BLaER1 (cell line): Measurements from ENCODE around the gene TCHHL1.

Experiments
- H3K27ac ChIP-seq: shearing (Covaris generic); formaldehyde crosslinking; 2 replicates; pipeline ENCODE4 v1.8.1; 2022
- H3K27me3 ChIP-seq: shearing (Covaris generic); formaldehyde crosslinking; 2 replicates; pipeline ENCODE4 v1.8.1; 2022
- H3K36me3 ChIP-seq: shearing (Covaris generic); formaldehyde crosslinking; 2 replicates; pipeline ENCODE4 v1.8.1; 2022
- H3K4me1 ChIP-seq: shearing (Covaris generic); formaldehyde crosslinking; 2 replicates; pipeline ENCODE4 v1.8.1; 2022
- H3K4me2 ChIP-seq: shearing (Covaris generic); formaldehyde crosslinking; 2 replicates; pipeline ENCODE4 v1.8.1; 2022
- H3K4me3 ChIP-seq: shearing (Covaris generic); formaldehyde crosslinking; 2 replicates; pipeline ENCODE4 v1.8.1; 2022
- H3K9ac ChIP-seq: shearing (Covaris generic); formaldehyde crosslinking; 2 replicates; pipeline ENCODE4 v1.8.1; 2022
- H3K9me3 ChIP-seq: shearing (Covaris generic); formaldehyde crosslinking; 2 replicates; pipeline ENCODE4 v1.8.1; 2022
- H4K20me1 ChIP-seq: shearing (Covaris generic); formaldehyde crosslinking; 2 replicates; pipeline ENCODE4 v1.8.1; 2022
- Cebpa-rat ChIP-seq: shearing (Covaris generic); IDR thresholded peaks from 2 replicates; pipeline ENCODE4 v1.8.1; 2022

TCHHL1 gene

DNA sequence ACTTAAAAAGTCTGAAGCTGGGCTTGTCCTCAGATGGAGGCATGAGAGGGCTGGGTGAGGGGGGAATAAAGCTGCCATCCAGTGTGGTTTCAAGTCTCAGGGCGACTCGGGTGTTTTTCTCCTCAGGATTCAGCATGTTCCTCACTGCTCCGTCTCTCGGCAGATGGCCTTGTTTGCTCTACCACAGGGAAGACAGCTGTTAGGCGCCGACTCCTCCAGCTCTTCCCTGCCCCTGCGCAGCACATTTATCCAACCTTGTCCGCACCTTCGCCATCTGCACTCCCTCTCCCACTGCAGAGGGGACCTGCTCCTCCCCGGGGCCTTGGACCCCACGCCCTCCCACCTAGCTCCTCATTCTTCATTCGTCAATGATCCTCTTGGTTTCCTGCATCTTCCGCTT, 35.5 kb downstream of the TCHHL1 start:
- Histone ChIP-seq H3K27me3 (no peaks in the 10 kb centered on the region), H3K9me3 (no peaks in the 10 kb centered on the region), H3K4me1 (peaks cover 4% of the 10 kb centered on the region), H3K4me2 (no peak overlapping the region), H3K36me3 (no peaks in the 10 kb centered on the region), H4K20me1 (no peaks in the 10 kb centered on the region), H3K4me3 (no peak overlapping the region), H3K9ac (no peak overlapping the region), H3K27ac (no peak overlapping the region)
- no peak for TF ChIP-seq Cebpa-rat

DNA sequence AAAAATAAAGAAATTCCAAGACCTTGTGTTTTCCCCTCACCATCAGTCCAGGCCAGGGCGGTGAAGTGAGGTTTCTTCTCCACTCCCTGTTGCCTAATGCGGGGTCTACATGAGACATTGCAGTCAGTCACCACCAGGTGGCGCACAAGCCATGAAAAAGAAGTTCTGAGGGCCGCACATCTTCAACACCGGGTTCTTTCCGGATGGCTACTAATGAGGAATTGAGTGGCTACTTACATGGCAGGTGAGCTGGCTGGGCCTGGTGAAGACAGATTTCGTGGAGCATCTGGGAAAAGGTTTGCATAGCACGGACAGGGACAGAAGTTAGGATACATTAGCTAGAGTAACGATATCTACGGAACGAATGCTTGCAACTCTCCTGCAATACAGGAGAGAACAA, 36.3 kb downstream of the TCHHL1 start:
- no peak overlapping the region for H3K4me2 ChIP-seq
- H3K36me3 ChIP-seq: no peaks in the 10 kb centered on the region
- H3K27ac ChIP-seq: no peak overlapping the region
- H3K9me3 ChIP-seq: no peaks in the 10 kb centered on the region
- H4K20me1 ChIP-seq: no peaks in the 10 kb centered on the region
- no peak for TF ChIP-seq Cebpa-rat
- no peak overlapping the region for H3K4me3 ChIP-seq
- H3K27me3 ChIP-seq: no peaks in the 10 kb centered on the region
- no peak overlapping the region for H3K9ac ChIP-seq
- H3K4me1 ChIP-seq: peaks cover 12% of the 10 kb centered on the region

- Histone ChIP-seq H3K4me2 (no peak overlapping the region), H3K9ac (no peak overlapping the region), H4K20me1 (no peaks in the 10 kb centered on the region), H3K27me3 (no peaks in the 10 kb centered on the region), H3K27ac (no peak overlapping the region), H3K9me3 (no peaks in the 10 kb centered on the region), H3K4me3 (no peak overlapping the region), H3K4me1 (peaks cover 22% of the 10 kb centered on the region), H3K36me3 (no peaks in the 10 kb centered on the region)
- TF ChIP-seq Cebpa-rat: no peak
These were observed 37.8 kb downstream of the TCHHL1 start for GRCh38 chr1:152050886-152051675.

GRCh38 chr1:152049291-152050083, 39.4 kb downstream of the TCHHL1 start:
- no peaks in the 10 kb centered on the region for H3K9me3 ChIP-seq
- H3K4me1 ChIP-seq: peaks cover 26% of the 10 kb centered on the region
- no peaks in the 10 kb centered on the region for H3K36me3 ChIP-seq
- no peak overlapping the region for H3K27ac ChIP-seq
- no peak overlapping the region for H3K9ac ChIP-seq
- H3K4me3 ChIP-seq: no peak overlapping the region
- H3K4me2 ChIP-seq: no peak overlapping the region
- H3K27me3 ChIP-seq: no peaks in the 10 kb centered on the region
- no peaks in the 10 kb centered on the region for H4K20me1 ChIP-seq
- TF ChIP-seq Cebpa-rat: no peak; the same call in 1 of the 2 replicates

GRCh38 chr1:152048416-152049009, 40.4 kb downstream of the TCHHL1 start:
- Histone ChIP-seq H3K9me3 (no peaks in the 10 kb centered on the region), H3K4me3 (peak overlapping the region; percentile 43; the same call in 1 of the 2 replicates), H3K27ac (peak overlapping the region; percentile 86), H3K4me2 (peak overlapping the region; percentile 75), H3K4me1 (peaks cover 30% of the 10 kb centered on the region), H4K20me1 (no peaks in the 10 kb centered on the region), H3K27me3 (no peaks in the 10 kb centered on the region), H3K9ac (peak overlapping the region; percentile 72), H3K36me3 (no peaks in the 10 kb centered on the region)
- no peak for TF ChIP-seq Cebpa-rat

DNA sequence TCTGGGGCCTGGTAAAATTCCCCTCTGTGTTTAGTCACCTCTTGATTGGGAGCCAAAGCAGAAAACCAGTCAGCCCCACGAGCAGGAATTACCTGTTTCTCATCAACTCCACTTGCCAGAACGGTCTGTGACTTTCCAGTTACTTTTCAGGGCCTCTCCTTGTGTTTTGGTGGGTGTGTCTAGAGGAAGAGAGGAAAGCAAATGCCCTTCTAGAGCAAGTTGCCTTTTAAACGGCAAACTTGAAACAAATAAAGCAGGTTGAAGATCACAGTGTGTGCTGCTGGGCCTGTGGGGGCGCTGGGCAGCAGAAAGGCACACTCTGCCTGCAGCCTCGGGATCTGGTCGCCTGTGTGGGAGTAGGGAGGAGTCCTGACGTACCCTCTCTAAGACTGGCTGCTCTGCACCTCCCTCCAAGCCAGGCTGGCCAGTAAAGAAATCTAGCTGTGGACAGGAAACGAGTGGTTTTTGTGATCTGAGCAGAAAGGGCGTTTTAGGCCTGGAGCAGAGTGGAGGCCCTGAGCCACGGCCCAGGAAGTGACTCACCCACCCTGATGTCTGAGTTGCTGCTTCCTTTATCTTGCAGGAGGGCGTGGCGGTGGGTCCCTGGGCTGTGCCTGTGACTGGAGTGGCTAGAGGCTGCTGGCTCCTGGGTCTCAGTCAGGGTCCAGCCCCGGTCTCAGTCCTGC, 41.0 kb downstream of the TCHHL1 start:
- peak overlapping the region; percentile 43 for H3K4me3 ChIP-seq
- no peak for TF ChIP-seq Cebpa-rat
- peaks cover 30% of the 10 kb centered on the region for H3K4me1 ChIP-seq

DNA sequence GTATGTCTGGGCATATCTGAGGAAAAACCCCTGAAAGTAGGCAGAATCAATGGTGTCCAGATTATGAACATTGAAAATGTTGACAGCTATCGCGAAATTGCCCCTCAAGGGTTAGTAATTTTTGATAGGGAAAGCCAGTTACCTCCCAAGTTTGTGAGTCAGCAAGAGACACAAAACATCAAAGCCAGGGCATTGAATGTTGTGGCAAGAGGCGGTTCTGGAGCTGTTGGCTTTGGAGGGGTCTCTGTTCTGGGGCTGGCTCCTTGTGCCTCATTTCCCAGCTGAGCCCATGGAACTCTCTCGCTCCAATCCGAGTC, 41.5 kb downstream of the TCHHL1 start:
- Histone ChIP-seq H3K27ac (peak overlapping the region; percentile 86), H3K4me3 (peak overlapping the region; percentile 43), H3K9me3 (no peaks in the 10 kb centered on the region), H3K9ac (peak overlapping the region; percentile 72), H3K4me2 (peak overlapping the region; percentile 75), H3K36me3 (no peaks in the 10 kb centered on the region), H3K4me1 (peaks cover 30% of the 10 kb centered on the region), H3K27me3 (no peaks in the 10 kb centered on the region), H4K20me1 (no peaks in the 10 kb centered on the region)
- TF ChIP-seq Cebpa-rat: no peak

More for the DNA sequence above, 41.0 kb downstream of the TCHHL1 start:
- Histone ChIP-seq H3K36me3 (no peaks in the 10 kb centered on the region), H3K27me3 (no peaks in the 10 kb centered on the region), H3K9me3 (no peaks in the 10 kb centered on the region), H4K20me1 (no peaks in the 10 kb centered on the region), H3K4me2 (peak overlapping the region; percentile 75), H3K27ac (peak overlapping the region; percentile 86), H3K9ac (peak overlapping the region; percentile 72)

GRCh38 chr1:152044386-152044785, 44.5 kb downstream of the TCHHL1 start:
- Histone ChIP-seq H3K4me1 (peaks cover 30% of the 10 kb centered on the region), H3K4me2 (peak overlapping the region; percentile 33), H3K27me3 (no peaks in the 10 kb centered on the region), H3K9ac (no peak overlapping the region), H3K9me3 (no peaks in the 10 kb centered on the region), H4K20me1 (no peaks in the 10 kb centered on the region), H3K4me3 (no peak overlapping the region), H3K27ac (no peak overlapping the region), H3K36me3 (no peaks in the 10 kb centered on the region)
- no peak for TF ChIP-seq Cebpa-rat

GRCh38 chr1:152043870-152044269, 45.0 kb downstream of the TCHHL1 start:
- Histone ChIP-seq H3K4me1 (peaks cover 30% of the 10 kb centered on the region), H3K27me3 (no peaks in the 10 kb centered on the region), H3K27ac (no peak overlapping the region), H3K9me3 (no peaks in the 10 kb centered on the region), H3K36me3 (no peaks in the 10 kb centered on the region), H3K9ac (no peak overlapping the region), H3K4me2 (no peak overlapping the region), H3K4me3 (no peak overlapping the region), H4K20me1 (no peaks in the 10 kb centered on the region)
- TF ChIP-seq Cebpa-rat: no peak
